Fibroblast of lung (primary cell): ENCODE data around the gene PALMD. TPM values are rescaled to one million over a fixed set of nuclear protein-coding genes. Genes with fewer than 3 reads are reported as not detected.

Experiments used
- DNase-seq, 2 donors: peaks; one replicate each; pipeline versions ENCODE4 v3.0.0 to v3.0.0-alpha.2; 2010; ENCODE audit warnings: low read depth in 2 of 2
- H2AFZ ChIP-seq: 2 replicates; pipeline ENCODE4 v1.5.1; 2012; ENCODE audit warnings: low read length, control low read depth, inconsistent platforms
- H3K27ac ChIP-seq: 2 replicates; pipeline ENCODE4 v1.5.1; 2011; ENCODE audit warnings: low read length, control low read depth; ENCODE audit not compliant: insufficient read depth
- H3K27me3 ChIP-seq: 2 replicates; pipeline ENCODE4 v1.5.1; 2011; ENCODE audit warnings: mild to moderate bottlenecking, low read length; ENCODE audit not compliant: control insufficient read depth, insufficient read depth
- H3K36me3 ChIP-seq: 2 replicates; pipeline ENCODE4 v1.5.1; 2011; ENCODE audit warnings: low read length; ENCODE audit not compliant: control insufficient read depth, insufficient read depth
- H3K4me1 ChIP-seq: 2 replicates; pipeline ENCODE4 v1.5.1; 2011; ENCODE audit warnings: low read length; ENCODE audit not compliant: control insufficient read depth, insufficient read depth; ENCODE audit errors: extremely low read depth
- H3K4me2 ChIP-seq: 2 replicates; pipeline ENCODE4 v1.5.1; 2011; ENCODE audit warnings: low read length, control low read depth; ENCODE audit not compliant: insufficient read depth; ENCODE audit errors: extremely low read depth
- H3K4me3 ChIP-seq, 4 experiments: fragments of 200-600 bp in 1 of 4; sonication (generic) in 1 of 4; replicated peaks in 1 of 4; 2 replicates each; pipeline ENCODE4 v1.5.1; 2011 to 2016; ENCODE audit warnings: low read length in 4 of 4, low read depth in 3 of 4, mild to moderate bottlenecking in 3 of 4, control low read depth in 2 of 4, inconsistent platforms in 1 of 4, mixed read lengths in 1 of 4; ENCODE audit not compliant: insufficient read depth in 1 of 4; ENCODE audit errors: control extremely low read depth in 1 of 4
- H3K79me2 ChIP-seq: 2 replicates; pipeline ENCODE4 v1.5.1; 2012; ENCODE audit warnings: mild to moderate bottlenecking, low read length, inconsistent platforms; ENCODE audit not compliant: control insufficient read depth, insufficient read depth
- H3K9ac ChIP-seq: 2 replicates; pipeline ENCODE4 v1.5.1; 2011; ENCODE audit warnings: mild to moderate bottlenecking, low read length, control low read depth; ENCODE audit not compliant: insufficient read depth
- H3K9me3 ChIP-seq: 2 replicates; pipeline ENCODE4 v1.5.1; 2012; ENCODE audit warnings: low read depth, low read length; ENCODE audit not compliant: control insufficient read depth, insufficient read depth
- H4K20me1 ChIP-seq: 2 replicates; pipeline ENCODE4 v1.5.1; 2011; ENCODE audit warnings: low read length; ENCODE audit not compliant: control insufficient read depth, insufficient read depth; ENCODE audit errors: extremely low read depth
- EZH2 ChIP-seq: IDR thresholded peaks from 2 replicates; pipeline ENCODE4 v1.5.1; 2012; ENCODE audit warnings: low read length, control low read depth, mild to moderate bottlenecking; ENCODE audit errors: missing control alignments
- polyA plus RNA-seq, 2 donors: library from polyadenylated mRNA; depleted of rRNA in 1 of 2; stranded (reverse) in 1 of 2; unstranded in 1 of 2; fragments of >200 nt; gene quantifications; 2 replicates each; pipeline ENCODE4 v1.2.1, GENCODE V29; 2011 to 2012; ENCODE audit warnings: missing spikeins in 1 of 2
- total RNA-seq: library from RNA; depleted of rRNA; stranded (reverse); fragments of >200 nt; gene quantifications from 2 replicates; pipeline ENCODE4 v1.2.1, GENCODE V29; 2014
- TF ChIP-seq, protein P1 (sequence below), 2 donors: IDR thresholded peaks in 1 of 2; conservative IDR thresholded peaks in 1 of 2; 1 replicate in 1 of 2; 2 replicates in 1 of 2; pipeline ENCODE4 v1.5.1; 2011 to 2012; ENCODE audit warnings: low read length in 2 of 2, control low read depth in 1 of 2, inconsistent platforms in 1 of 2, low read depth in 1 of 2, mild to moderate bottlenecking in 1 of 2

The PALMD gene
- total and polyA plus RNA-seq, 2 donors (not counting 1 experiment from before 2014, with no cell fraction given), result 1.5 to 31.0 TPM

DNA sequence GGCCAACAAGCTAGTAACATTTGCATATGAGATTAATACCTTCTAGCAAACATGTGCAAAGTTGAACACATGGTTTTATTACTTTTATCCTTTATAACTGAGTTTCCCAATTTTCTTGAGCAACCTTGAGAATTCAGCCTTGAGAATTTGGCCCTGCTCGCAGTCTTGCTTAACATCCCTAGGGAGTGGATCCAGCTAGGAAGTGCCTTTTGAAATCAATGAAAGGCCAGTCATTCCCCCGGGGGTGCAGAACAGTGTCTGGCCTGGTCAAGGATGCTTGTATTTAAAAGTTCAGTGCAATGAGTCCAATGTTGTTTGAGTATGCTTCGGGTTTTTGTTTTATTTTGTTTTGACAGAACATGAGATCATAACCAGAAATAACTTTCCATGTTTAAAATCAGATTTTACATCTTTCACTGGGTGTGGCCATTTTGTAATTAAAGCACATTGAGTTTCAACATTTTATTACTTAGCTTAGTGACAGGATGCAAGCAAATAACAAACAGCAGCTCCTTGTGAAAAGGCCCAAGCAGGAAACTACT, 16.7 kb downstream of the PALMD start:
- Histone ChIP-seq H3K4me1 (peaks cover 16% of the 10 kb centered on the region), H3K4me3 (no peak overlapping the region), H3K9ac (no peak overlapping the region), H4K20me1 (no peaks in the 10 kb centered on the region), H3K4me2 (no peak overlapping the region), H3K79me2 (no peaks in the 10 kb centered on the region), H2AFZ (no peak overlapping the region), H3K36me3 (no peaks in the 10 kb centered on the region), H3K27ac (peak overlapping the region; percentile 71), H3K27me3 (no peaks in the 10 kb centered on the region), H3K9me3 (no peaks in the 10 kb centered on the region)
- TF ChIP-seq EZH2, result no peak
- TF ChIP-seq, protein P1, sequence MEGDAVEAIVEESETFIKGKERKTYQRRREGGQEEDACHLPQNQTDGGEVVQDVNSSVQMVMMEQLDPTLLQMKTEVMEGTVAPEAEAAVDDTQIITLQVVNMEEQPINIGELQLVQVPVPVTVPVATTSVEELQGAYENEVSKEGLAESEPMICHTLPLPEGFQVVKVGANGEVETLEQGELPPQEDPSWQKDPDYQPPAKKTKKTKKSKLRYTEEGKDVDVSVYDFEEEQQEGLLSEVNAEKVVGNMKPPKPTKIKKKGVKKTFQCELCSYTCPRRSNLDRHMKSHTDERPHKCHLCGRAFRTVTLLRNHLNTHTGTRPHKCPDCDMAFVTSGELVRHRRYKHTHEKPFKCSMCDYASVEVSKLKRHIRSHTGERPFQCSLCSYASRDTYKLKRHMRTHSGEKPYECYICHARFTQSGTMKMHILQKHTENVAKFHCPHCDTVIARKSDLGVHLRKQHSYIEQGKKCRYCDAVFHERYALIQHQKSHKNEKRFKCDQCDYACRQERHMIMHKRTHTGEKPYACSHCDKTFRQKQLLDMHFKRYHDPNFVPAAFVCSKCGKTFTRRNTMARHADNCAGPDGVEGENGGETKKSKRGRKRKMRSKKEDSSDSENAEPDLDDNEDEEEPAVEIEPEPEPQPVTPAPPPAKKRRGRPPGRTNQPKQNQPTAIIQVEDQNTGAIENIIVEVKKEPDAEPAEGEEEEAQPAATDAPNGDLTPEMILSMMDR (conservative IDR thresholded peaks at IDR 0.05 in 1 of 2, IDR thresholded peaks at IDR 0.05 in 1 of 2; ENCODE audit: low read depth in 1 of 2, low read length in 2 of 2), result no peak
- peak in 1 of 2 donors; percentile 99 for DNase-seq

DNA sequence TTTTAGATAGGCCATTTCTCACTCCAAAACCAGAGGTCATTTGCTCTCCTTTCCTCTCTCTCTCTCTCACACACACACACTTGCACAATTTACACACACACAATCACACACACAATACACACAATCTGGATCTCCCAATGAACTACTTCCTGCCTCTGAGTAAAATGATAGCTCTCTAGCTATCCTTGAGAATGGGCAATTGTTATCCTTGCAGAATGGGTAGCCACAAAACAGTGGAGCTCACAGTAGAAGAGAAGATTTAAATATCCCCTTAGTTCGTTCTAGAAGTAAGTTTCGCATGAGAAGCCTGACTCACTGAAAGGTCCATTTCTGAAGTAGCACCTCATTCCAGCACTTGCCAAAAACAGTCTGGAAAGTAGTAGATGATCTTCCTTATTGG, 17.6 kb downstream of the PALMD start:
- H3K36me3 ChIP-seq, result no peaks in the 10 kb centered on the region
- no peaks in the 10 kb centered on the region for H4K20me1 ChIP-seq
- no peak overlapping the region for H3K4me3 ChIP-seq
- H3K9me3 ChIP-seq, result no peaks in the 10 kb centered on the region
- no peak overlapping the region for H3K9ac ChIP-seq
- H3K4me1 ChIP-seq, result peaks cover 16% of the 10 kb centered on the region
- DNase-seq, result no peak
- H3K4me2 ChIP-seq, result no peak overlapping the region
- H3K27ac ChIP-seq, result peak overlapping the region; percentile 71
- no peaks in the 10 kb centered on the region for H3K27me3 ChIP-seq
- no peak overlapping the region for H2AFZ ChIP-seq
- TF ChIP-seq, protein P1 (conservative IDR thresholded peaks at IDR 0.05 in 1 of 2, IDR thresholded peaks at IDR 0.05 in 1 of 2; ENCODE audit: low read depth in 1 of 2, low read length in 2 of 2), result no peak
- no peak for TF ChIP-seq EZH2
- no peaks in the 10 kb centered on the region for H3K79me2 ChIP-seq

DNA sequence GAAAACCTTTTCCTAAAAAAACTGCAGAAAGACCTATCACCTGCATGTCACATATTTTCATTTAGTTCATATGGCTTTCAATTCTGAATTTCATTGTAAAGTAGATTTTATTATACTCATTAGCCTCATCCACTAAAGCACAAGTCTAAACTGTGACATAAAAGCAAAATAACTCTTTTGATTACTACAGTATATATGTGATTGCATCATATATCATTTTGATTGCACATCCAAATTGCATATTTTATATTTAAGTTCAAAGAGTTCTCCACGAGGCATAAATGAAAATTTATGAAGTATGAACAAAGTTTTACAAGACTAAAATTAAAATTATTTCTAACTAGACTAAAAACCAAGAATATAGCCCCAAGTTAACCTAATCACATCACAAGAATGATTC, 19.3 kb downstream of the PALMD start:
- H3K4me3 ChIP-seq, result no peak overlapping the region
- no peak overlapping the region for H2AFZ ChIP-seq
- H3K36me3 ChIP-seq, result no peaks in the 10 kb centered on the region
- no peak overlapping the region for H3K9ac ChIP-seq
- peaks cover 10% of the 10 kb centered on the region for H3K4me1 ChIP-seq
- H3K9me3 ChIP-seq, result no peaks in the 10 kb centered on the region
- H3K79me2 ChIP-seq, result no peaks in the 10 kb centered on the region
- no peaks in the 10 kb centered on the region for H4K20me1 ChIP-seq
- no peak for TF ChIP-seq EZH2
- TF ChIP-seq, protein P1 (conservative IDR thresholded peaks at IDR 0.05 in 1 of 2, IDR thresholded peaks at IDR 0.05 in 1 of 2; ENCODE audit: low read depth in 1 of 2, low read length in 2 of 2), result no peak
- no peak overlapping the region for H3K4me2 ChIP-seq
- H3K27ac ChIP-seq, result no peak overlapping the region
- no peaks in the 10 kb centered on the region for H3K27me3 ChIP-seq
- DNase-seq, result no peak
